ENCODE data around the gene MIER3. TPM values are rescaled to one million over a fixed set of nuclear protein-coding genes. Genes with fewer than 3 reads are reported as not detected.
A peak's percentile ranks its signal among the peaks of the same experiment; 100 is the strongest.

Gene MIER3
- total and polyA plus RNA-seq, 9 of the 15 experiments (the other 6 are each of a cell fraction or from before 2014, with no cell fraction given): 4.1 to 29.3 (median 13.0) TPM

DNA sequence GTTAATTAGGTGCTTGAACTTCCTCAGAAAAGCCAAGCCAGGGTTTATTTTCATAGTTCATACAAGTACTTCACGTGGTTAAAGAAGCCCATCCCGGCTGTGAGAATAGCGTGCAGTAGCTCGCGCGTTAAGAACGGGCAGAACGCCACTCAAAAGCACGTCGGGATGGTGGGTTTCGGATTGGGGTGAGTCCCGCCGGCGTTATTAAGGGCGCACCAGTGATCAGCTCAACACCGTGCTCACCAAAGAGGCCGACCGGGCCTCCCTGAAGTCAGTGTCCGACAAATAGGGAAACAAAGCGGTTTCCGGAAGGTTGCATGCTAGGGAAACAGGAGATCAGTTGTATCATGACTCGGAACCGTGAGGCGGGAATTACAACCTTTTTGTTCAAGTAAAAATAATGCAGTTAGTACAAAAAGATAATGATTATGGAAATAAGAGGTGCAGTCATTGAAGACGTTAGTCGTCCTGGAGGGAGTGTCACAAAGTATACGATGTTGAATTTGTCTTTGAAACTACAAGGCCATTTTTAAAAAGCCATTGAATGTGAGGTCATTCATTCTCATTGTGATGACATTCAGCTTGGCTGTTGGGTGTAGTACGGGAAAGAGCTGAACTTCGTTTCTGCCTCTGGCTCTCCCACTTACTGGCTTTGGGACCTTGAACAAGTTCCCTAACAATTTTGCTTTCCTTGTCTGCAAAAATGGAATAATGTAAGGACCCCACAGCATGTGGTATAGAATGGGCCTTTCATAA lies 41.5 kb downstream of the MIER3 start (continued):
- TF ChIP-seq MAFG (tag; conservative IDR thresholded peaks at IDR 0.05) (no peak), CBFB (CRISPR knock-in tag; IDR thresholded peaks at IDR 0.05) (no peak), U2AF2 (optimal IDR thresholded peaks at IDR 0.05; ENCODE audit: low read depth, low read length) (no peak), ERF (CRISPR knock-in tag; IDR thresholded peaks at IDR 0.05) (no peak), MTF1 (CRISPR knock-in tag; IDR thresholded peaks at IDR 0.05; ENCODE audit: borderline replicate concordance) (no peak), JUN (IDR thresholded peaks at IDR 0.05; ENCODE audit: borderline replicate concordance, low read depth, low read length) (no peak), JUN (CRISPR knock-in tag; IDR thresholded peaks at IDR 0.05; ENCODE audit: borderline replicate concordance) (no peak), NEUROD1 (IDR thresholded peaks at IDR 0.05; ENCODE audit: borderline replicate concordance, low read depth, low read length, partially characterized antibody) (no peak), FOXA3 (CRISPR knock-in tag; conservative IDR thresholded peaks at IDR 0.05 in 1 of 2, IDR thresholded peaks at IDR 0.05 in 1 of 2) (no peak), MAFK (IDR thresholded peaks at IDR 0.05; ENCODE audit: low read length) (no peak)
- TF ChIP-seq, protein P1, sequence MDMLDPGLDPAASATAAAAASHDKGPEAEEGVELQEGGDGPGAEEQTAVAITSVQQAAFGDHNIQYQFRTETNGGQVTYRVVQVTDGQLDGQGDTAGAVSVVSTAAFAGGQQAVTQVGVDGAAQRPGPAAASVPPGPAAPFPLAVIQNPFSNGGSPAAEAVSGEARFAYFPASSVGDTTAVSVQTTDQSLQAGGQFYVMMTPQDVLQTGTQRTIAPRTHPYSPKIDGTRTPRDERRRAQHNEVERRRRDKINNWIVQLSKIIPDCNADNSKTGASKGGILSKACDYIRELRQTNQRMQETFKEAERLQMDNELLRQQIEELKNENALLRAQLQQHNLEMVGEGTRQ (CRISPR knock-in tag; IDR thresholded peaks at IDR 0.05): peak; percentile 0; the same call in 1 of the 2 replicates
- TF ChIP-seq, protein P2, sequence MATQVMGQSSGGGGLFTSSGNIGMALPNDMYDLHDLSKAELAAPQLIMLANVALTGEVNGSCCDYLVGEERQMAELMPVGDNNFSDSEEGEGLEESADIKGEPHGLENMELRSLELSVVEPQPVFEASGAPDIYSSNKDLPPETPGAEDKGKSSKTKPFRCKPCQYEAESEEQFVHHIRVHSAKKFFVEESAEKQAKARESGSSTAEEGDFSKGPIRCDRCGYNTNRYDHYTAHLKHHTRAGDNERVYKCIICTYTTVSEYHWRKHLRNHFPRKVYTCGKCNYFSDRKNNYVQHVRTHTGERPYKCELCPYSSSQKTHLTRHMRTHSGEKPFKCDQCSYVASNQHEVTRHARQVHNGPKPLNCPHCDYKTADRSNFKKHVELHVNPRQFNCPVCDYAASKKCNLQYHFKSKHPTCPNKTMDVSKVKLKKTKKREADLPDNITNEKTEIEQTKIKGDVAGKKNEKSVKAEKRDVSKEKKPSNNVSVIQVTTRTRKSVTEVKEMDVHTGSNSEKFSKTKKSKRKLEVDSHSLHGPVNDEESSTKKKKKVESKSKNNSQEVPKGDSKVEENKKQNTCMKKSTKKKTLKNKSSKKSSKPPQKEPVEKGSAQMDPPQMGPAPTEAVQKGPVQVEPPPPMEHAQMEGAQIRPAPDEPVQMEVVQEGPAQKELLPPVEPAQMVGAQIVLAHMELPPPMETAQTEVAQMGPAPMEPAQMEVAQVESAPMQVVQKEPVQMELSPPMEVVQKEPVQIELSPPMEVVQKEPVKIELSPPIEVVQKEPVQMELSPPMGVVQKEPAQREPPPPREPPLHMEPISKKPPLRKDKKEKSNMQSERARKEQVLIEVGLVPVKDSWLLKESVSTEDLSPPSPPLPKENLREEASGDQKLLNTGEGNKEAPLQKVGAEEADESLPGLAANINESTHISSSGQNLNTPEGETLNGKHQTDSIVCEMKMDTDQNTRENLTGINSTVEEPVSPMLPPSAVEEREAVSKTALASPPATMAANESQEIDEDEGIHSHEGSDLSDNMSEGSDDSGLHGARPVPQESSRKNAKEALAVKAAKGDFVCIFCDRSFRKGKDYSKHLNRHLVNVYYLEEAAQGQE (IDR thresholded peaks at IDR 0.05; ENCODE audit: borderline replicate concordance): no peak
- TF ChIP-seq, protein P2 (CRISPR knock-in tag; IDR thresholded peaks at IDR 0.05; ENCODE audit: low read depth): no peak
- TF ChIP-seq, protein P3, sequence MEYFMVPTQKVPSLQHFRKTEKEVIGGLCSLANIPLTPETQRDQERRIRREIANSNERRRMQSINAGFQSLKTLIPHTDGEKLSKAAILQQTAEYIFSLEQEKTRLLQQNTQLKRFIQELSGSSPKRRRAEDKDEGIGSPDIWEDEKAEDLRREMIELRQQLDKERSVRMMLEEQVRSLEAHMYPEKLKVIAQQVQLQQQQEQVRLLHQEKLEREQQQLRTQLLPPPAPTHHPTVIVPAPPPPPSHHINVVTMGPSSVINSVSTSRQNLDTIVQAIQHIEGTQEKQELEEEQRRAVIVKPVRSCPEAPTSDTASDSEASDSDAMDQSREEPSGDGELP (CRISPR knock-in tag; IDR thresholded peaks at IDR 0.05; ENCODE audit: borderline replicate concordance): no peak
- TF ChIP-seq, protein P4, sequence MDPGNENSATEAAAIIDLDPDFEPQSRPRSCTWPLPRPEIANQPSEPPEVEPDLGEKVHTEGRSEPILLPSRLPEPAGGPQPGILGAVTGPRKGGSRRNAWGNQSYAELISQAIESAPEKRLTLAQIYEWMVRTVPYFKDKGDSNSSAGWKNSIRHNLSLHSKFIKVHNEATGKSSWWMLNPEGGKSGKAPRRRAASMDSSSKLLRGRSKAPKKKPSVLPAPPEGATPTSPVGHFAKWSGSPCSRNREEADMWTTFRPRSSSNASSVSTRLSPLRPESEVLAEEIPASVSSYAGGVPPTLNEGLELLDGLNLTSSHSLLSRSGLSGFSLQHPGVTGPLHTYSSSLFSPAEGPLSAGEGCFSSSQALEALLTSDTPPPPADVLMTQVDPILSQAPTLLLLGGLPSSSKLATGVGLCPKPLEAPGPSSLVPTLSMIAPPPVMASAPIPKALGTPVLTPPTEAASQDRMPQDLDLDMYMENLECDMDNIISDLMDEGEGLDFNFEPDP (CRISPR knock-in tag; IDR thresholded peaks at IDR 0.05): no peak
